Gastrocnemius medialis (tissue), 4 donors: ENCODE data around the gene DAB2IP. TPM values are rescaled to one million over a fixed set of nuclear protein-coding genes. Genes with fewer than 3 reads are reported as not detected.
"Not testable (repeated sequence)": the region's sequence is repeated elsewhere in the genome, so short reads cannot be mapped to it uniquely, and the experiment has no call there.

Experiments
- ATAC-seq, 2 donors: fragments of 150-250 bp; one replicate each; pipeline ENCODE4 v1.9.1; 2016
- DNase-seq, 2 donors: peaks; one replicate each; pipeline ENCODE4 v3.0.0-alpha.2; 2019
- H3K27ac ChIP-seq, 4 donors: fragments of 200-600 bp; sonication (generic); 1 replicate in 1 of 4; 2 replicates in 3 of 4; pipeline ENCODE4 v1.5.1; 2016 to 2018; ENCODE audit warnings: mild to moderate bottlenecking in 2 of 4, moderate library complexity in 1 of 4
- H3K27me3 ChIP-seq, 3 donors: fragments of 200-600 bp; sonication (generic) in 2 of 3; 1 replicate in 1 of 3; 2 replicates in 2 of 3; pipeline versions ENCODE4 v1.5.1 to v1.6.0; 2016 to 2019; ENCODE audit warnings: mild to moderate bottlenecking in 1 of 3, moderate library complexity in 1 of 3
- H3K36me3 ChIP-seq, 2 donors: fragments of 200-600 bp; sonication (generic) in 1 of 2; one replicate each; pipeline ENCODE4 v1.5.1; 2017 to 2018
- H3K4me1 ChIP-seq, 2 donors: fragments of 200-600 bp; sonication (generic) in 1 of 2; one replicate each; pipeline ENCODE4 v1.5.1; 2016 to 2017; ENCODE audit warnings: mild to moderate bottlenecking in 2 of 2
- H3K4me3 ChIP-seq, 4 donors: fragments of 200-600 bp; sonication (generic) in 3 of 4; 1 replicate in 1 of 4; 2 replicates in 3 of 4; pipeline ENCODE4 v1.5.1; 2016 to 2019; ENCODE audit warnings: mild to moderate bottlenecking in 2 of 4
- H3K9me3 ChIP-seq, 3 donors: fragments of 200-600 bp; sonication (generic) in 2 of 3; 1 replicate in 1 of 3; 2 replicates in 2 of 3; pipeline ENCODE4 v1.5.1; 2016 to 2019
- POLR2A ChIP-seq, 2 donors: fragments of 450-650 bp; IDR thresholded peaks; one replicate each; pipeline ENCODE4 v1.6.1; 2017; ENCODE audit warnings: antibody characterized with exemption in 2 of 2, mild to moderate bottlenecking in 2 of 2, moderate library complexity in 2 of 2
- in situ Hi-C, 4 donors: fragments of 200-750 bp; cut with MboI; loops; one replicate each; pipeline versions ENCODE4 v1.15.0 to v1.8.0; 2017; ENCODE audit warnings: low sequenced_read_pairs in 4 of 4
- intact Hi-C: fragments of 100-400 bp; cut with DNase I; formaldehyde crosslinking; loops from one replicate; pipeline ENCODE4 v1.15.1; 2023; ENCODE audit warnings: low total_unique reads
- total RNA-seq, 4 donors: library from RNA; depleted of rRNA; stranded (reverse); fragments of >200 nt; gene quantifications; one replicate each; pipeline versions ENCODE4 v1.1.0 to v1.2.3, GENCODE V29; 2016
- TF ChIP-seq, protein P1 (sequence below), 5 experiments: fragments of 450-650 bp in 3 of 5; fragments of 200-600 bp in 2 of 5; sonication (generic) in 2 of 5; IDR thresholded peaks in 4 of 5; conservative IDR thresholded peaks in 1 of 5; 1 replicate in 4 of 5; 2 replicates in 1 of 5; pipeline ENCODE4 v1.5.1; 2016 to 2019; ENCODE audit warnings: antibody characterized with exemption in 5 of 5, mild to moderate bottlenecking in 3 of 5, moderate library complexity in 3 of 5

Gene DAB2IP
- total RNA-seq, 4 donors from 2014 or later = 22.7 to 68.2 (median 37.4) TPM

DNA sequence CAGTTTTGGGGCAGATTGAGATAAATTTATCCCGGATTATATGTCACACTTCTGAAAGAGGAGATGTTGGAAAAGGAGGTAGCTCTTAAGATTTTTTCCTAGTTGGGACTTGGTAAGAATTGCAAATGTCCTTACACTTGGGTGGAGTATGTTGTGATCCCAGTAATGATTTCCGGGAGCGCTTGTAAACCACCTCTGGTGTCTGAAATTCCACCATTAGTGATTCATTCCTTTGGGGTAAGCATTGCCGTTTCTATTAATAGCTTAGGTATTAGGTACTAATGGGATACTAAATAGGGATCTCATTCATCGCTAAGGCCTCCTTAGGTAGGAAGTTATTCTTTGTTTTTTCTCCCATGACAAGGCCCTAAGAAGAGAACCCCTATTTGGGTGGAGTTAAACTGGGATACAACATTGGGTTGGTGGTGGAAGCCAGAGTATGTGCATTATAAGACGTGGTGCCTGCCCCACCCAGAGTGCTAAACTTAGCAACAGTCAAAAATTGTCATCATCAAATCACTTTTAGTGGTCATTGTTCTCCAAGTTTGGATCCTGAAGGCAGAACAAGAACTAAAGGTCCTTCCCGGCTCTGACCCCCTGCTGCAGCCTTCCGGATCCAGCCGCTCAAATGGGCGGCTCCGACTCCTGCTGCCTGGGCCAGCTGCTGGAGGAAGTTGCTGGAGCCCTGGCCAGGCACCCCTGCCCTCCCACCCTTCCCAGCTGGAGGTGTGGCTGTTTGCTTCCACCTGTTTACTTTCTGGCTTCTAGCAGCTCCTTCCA is 31.7 kb upstream of the DAB2IP start:
- Histone ChIP-seq H3K27me3 (no peaks in the 10 kb centered on the region), H3K36me3 (no peaks in the 10 kb centered on the region), H3K27ac (peak overlapping the region; percentile 75 to 87 (median 80)), H3K4me1 (peaks cover 75 to 86% of the 10 kb centered on the region in 2 donors), H3K4me3 (no peak overlapping the region), H3K9me3 (no peaks in the 10 kb centered on the region)
- intact Hi-C loops (no loop called here), in situ Hi-C loops (no loop called here)
- no peak for TF ChIP-seq POLR2A (IDR thresholded peaks at IDR 0.05)
- TF ChIP-seq, protein P1, sequence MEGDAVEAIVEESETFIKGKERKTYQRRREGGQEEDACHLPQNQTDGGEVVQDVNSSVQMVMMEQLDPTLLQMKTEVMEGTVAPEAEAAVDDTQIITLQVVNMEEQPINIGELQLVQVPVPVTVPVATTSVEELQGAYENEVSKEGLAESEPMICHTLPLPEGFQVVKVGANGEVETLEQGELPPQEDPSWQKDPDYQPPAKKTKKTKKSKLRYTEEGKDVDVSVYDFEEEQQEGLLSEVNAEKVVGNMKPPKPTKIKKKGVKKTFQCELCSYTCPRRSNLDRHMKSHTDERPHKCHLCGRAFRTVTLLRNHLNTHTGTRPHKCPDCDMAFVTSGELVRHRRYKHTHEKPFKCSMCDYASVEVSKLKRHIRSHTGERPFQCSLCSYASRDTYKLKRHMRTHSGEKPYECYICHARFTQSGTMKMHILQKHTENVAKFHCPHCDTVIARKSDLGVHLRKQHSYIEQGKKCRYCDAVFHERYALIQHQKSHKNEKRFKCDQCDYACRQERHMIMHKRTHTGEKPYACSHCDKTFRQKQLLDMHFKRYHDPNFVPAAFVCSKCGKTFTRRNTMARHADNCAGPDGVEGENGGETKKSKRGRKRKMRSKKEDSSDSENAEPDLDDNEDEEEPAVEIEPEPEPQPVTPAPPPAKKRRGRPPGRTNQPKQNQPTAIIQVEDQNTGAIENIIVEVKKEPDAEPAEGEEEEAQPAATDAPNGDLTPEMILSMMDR (IDR thresholded peaks at IDR 0.05 in 4 of 5, conservative IDR thresholded peaks at IDR 0.05 in 1 of 5) = no peak
- ATAC-seq (peak; percentile 9 to 11), DNase-seq (no peak)

DNA sequence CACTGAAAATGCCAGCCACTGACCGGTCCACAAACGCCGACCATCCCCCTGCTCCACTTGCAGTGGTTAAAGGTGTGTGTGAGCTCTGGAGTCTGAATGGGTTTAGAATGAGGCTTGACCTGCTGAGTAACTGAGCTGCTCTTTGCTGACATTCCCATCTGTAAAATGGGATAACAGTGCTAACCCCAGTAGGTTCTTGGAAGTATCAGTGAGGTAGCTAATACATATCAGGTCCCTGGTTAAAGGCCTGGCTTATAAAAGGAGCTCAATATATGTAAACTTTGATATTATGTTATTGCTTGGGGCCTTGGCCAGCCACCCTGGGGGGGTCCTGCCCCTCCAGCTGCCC is 31.1 kb upstream of the DAB2IP start:
- no peaks in the 10 kb centered on the region for H3K27me3 ChIP-seq
- peak overlapping the region; percentile 75 to 87 (median 80) for H3K27ac ChIP-seq
- peaks cover 75 to 86% of the 10 kb centered on the region in 2 donors for H3K4me1 ChIP-seq
- in situ Hi-C loops = no loop called here
- DNase-seq = no peak
- no peaks in the 10 kb centered on the region for H3K36me3 ChIP-seq
- intact Hi-C loops = no loop called here
- ATAC-seq = no peak
- TF ChIP-seq POLR2A (IDR thresholded peaks at IDR 0.05) = no peak
- TF ChIP-seq, protein P1 (IDR thresholded peaks at IDR 0.05 in 4 of 5, conservative IDR thresholded peaks at IDR 0.05 in 1 of 5) = no peak
- H3K9me3 ChIP-seq = no peaks in the 10 kb centered on the region
- H3K4me3 ChIP-seq = no peak overlapping the region

DNA sequence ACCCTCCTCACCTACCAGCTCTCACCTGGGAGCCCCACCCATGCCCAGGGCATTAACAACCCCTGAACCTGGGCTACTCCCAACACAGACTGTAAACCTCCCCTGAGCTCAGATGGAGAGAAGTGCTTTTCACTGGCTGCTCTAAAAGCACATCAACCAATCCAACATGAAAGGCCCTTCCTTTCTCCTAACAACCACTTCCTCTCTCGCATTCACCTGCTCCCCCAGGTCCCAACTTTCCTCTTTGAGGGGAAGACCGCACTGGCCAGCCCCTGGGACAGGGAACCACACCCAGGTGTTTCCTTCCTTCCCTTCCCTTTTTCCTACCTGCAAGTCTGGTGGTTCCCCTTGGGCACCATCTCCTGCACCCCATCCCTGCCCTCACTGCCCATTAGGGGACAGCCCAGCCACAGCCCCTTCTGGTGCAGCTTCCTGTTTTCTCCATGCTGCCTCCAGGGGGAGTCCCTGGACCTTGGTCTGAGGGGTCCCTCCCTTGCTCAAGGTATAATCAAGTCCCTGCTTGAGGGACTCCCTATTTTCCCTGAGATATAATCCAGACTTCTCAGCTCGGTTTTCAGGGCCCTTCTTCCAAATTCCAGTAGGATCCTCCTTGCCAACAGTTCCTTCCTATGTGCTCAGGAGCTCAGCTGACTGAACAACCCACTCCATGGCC is 30.5 kb upstream of the DAB2IP start:
- no peak overlapping the region for H3K4me3 ChIP-seq
- H3K36me3 ChIP-seq = no peaks in the 10 kb centered on the region
- H3K27me3 ChIP-seq = no peaks in the 10 kb centered on the region
- intact Hi-C loops (no loop called here), in situ Hi-C loops (no loop called here)
- H3K9me3 ChIP-seq = no peaks in the 10 kb centered on the region
- DNase-seq (no peak), ATAC-seq (no peak)
- TF ChIP-seq, protein P1 (IDR thresholded peaks at IDR 0.05 in 4 of 5, conservative IDR thresholded peaks at IDR 0.05 in 1 of 5) = peak in 4 of 5 experiments; percentile 12 to 45 (median 33)
- TF ChIP-seq POLR2A (IDR thresholded peaks at IDR 0.05) = no peak
- H3K4me1 ChIP-seq = peaks cover 75 to 86% of the 10 kb centered on the region in 2 donors
- H3K27ac ChIP-seq = peak overlapping the region; percentile 75 to 87 (median 80)

DNA sequence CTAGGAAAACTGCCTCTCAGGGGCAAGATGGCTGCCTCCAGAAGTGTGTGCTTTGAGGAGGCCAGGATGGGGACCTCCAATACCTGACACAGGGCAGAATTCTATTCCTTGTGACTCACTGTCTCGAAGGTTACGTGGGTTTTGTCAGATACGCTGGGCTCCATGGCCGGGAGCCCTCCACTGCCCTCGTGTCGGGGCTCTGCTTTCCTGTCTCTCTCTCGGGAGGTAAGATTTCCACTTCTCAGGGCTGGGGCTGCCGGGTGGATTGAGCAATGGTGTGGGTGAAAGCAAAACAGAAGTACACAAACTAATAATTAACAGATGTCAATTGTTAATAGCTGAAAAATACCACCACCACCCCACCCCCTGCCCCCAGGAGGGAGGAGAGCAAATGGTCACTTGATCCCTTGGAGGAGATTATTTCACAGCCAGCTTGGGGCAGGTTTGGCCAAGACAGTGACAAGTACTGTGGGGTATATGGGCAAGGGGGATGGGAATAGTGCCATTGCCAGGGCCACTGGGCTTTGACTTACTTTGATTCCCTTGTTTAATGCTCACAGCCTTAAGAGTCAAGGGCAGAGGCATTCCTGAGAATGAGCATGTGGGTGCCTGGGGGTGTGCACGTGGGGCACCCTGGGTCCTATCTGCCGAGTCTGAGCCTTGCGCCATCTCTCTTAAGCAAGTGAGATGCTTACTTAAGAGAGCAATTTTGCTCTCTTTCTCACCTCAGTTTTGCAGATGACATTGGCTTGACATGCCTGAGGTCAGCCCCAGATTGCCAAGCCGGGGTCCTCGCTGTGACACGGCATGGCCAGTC is 28.8 kb upstream of the DAB2IP start:
- Histone ChIP-seq H3K4me3 (peak overlapping the region in 2 of 4 donors; percentile 6 to 21), H3K27ac (peak overlapping the region; percentile 75 to 87 (median 80)), H3K9me3 (no peaks in the 10 kb centered on the region), H3K36me3 (no peaks in the 10 kb centered on the region), H3K4me1 (peaks cover 62 to 77% of the 10 kb centered on the region in 2 donors), H3K27me3 (no peaks in the 10 kb centered on the region)
- DNase-seq (peak in 1 of 2 donors; percentile 64), ATAC-seq (peak; percentile 51 to 63)
- TF ChIP-seq, protein P1 (IDR thresholded peaks at IDR 0.05 in 4 of 5, conservative IDR thresholded peaks at IDR 0.05 in 1 of 5) = no peak
- in situ Hi-C loops (no loop called here), intact Hi-C loops (no loop called here)

DNA sequence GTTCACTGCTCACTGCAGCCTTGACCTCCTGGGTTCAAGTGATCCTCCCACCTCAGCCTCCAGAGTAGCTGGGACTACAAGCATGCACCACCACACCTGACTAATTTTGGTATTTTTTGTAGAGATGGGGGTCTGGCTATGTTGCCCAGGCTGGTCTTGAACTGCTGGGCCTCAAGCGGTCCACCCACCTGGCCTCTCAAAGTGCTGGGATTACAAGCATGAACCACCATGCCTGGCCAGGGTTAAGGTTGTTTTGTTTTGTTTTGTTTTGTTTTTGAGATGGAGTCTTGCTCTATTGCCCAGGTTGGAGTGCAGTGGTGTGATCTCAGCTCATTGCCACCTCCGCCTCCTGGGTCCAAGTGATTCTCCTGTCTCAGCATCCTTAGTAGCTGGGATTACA is 28.0 kb upstream of the DAB2IP start:
- Histone ChIP-seq H3K27ac (peak overlapping the region; percentile 75 to 87 (median 80)), H3K4me1 (peaks cover 54 to 75% of the 10 kb centered on the region in 2 donors)
- in situ Hi-C loops, H3K9me3 ChIP-seq, DNase-seq, H3K27me3 ChIP-seq, intact Hi-C loops, ATAC-seq, H3K36me3 ChIP-seq, H3K4me3 ChIP-seq: not testable (repeated sequence)
